ENCODE results near the gene SAA2. TPM values are rescaled to one million over a fixed set of nuclear protein-coding genes. Genes with fewer than 3 reads are reported as not detected.
"Not testable (repeated sequence)": the region's sequence is repeated elsewhere in the genome, so short reads cannot be mapped to it uniquely, and the experiment has no call there.

SAA2 gene
- total RNA-seq, 2 experiments from 2014 or later: not detected

- Mint-ChIP-seq H3K4me1 (ENCODE audit: low read depth) (no peaks in the 10 kb centered on the region), H3K9me3 (no peaks in the 10 kb centered on the region), H3K27ac (no peak within 1 kb of the TSS), H3K4me3 (no peak within 1 kb of the TSS), H3K36me3 (ENCODE audit: low read depth) (no peaks in the 10 kb centered on the region), H3K27me3 (no peaks in the 10 kb centered on the region)
- ATAC-seq: no peak
- POLR2A ChIA-PET: no interaction called here
- intact Hi-C loops (cut with micrococcal nuclease): no loop called here
- no peak for TF ChIP-seq CTCF (IDR thresholded peaks at IDR 0.05)
- CTCF ChIA-PET: no interaction called here
- no peak for DNase-seq
Measured at GRCh38 chr11:18265949-18266348, 17.5 kb upstream of the SAA2 start, which contains the start of gene SAA1. TSS of gene SAA1 (plus strand) at chr11:18266264. CDS start at chr11:18266888, 624 bp downstream.

GRCh38 chr11:18264677-18265555, 16.4 kb upstream of the SAA2 start:
- intact Hi-C loops (cut with micrococcal nuclease): no loop called here
- ATAC-seq (no peak), DNase-seq (no peak)
- Mint-ChIP-seq H3K27me3 (no peaks in the 10 kb centered on the region), H3K4me1 (ENCODE audit: low read depth) (no peaks in the 10 kb centered on the region), H3K36me3 (ENCODE audit: low read depth) (no peaks in the 10 kb centered on the region), H3K4me3 (no peak overlapping the region), H3K9me3 (no peaks in the 10 kb centered on the region), H3K27ac (no peak overlapping the region)
- TF ChIP-seq CTCF (IDR thresholded peaks at IDR 0.05): no peak
- ChIA-PET CTCF (no interaction called here), POLR2A (no interaction called here)

- Mint-ChIP-seq H3K4me1 (ENCODE audit: low read depth) (no peaks in the 10 kb centered on the region), H3K4me3 (no peak overlapping the region), H3K27me3 (no peaks in the 10 kb centered on the region), H3K9me3 (no peaks in the 10 kb centered on the region), H3K36me3 (ENCODE audit: low read depth) (no peaks in the 10 kb centered on the region), H3K27ac (no peak overlapping the region)
- ChIA-PET CTCF (no interaction called here), POLR2A (no interaction called here)
- ATAC-seq (no peak), DNase-seq (no peak)
- intact Hi-C loops (cut with micrococcal nuclease): no loop called here
- TF ChIP-seq CTCF (IDR thresholded peaks at IDR 0.05): no peak
Measured at GRCh38 chr11:18264035-18264434, 15.6 kb upstream of the SAA2 start.

GRCh38 chr11:18262681-18263350, 14.3 kb upstream of the SAA2 start:
- H3K9me3 Mint-ChIP-seq; intact Hi-C loops (cut with micrococcal nuclease); H3K27ac Mint-ChIP-seq; H3K27me3 Mint-ChIP-seq; ATAC-seq; H3K36me3 Mint-ChIP-seq (ENCODE audit: low read depth); H3K4me1 Mint-ChIP-seq (ENCODE audit: low read depth); POLR2A ChIA-PET; H3K4me3 Mint-ChIP-seq; DNase-seq: not testable (repeated sequence)
- CTCF ChIA-PET: interaction anchor here (0.7 kb wide), 1 partner anchor 19 kb away, joined by 3 read pairs; no protein-coding TSS in a partner anchor

GRCh38 chr11:18261721-18262120, 13.3 kb upstream of the SAA2 start:
- Mint-ChIP-seq H3K36me3 (ENCODE audit: low read depth) (no peaks in the 10 kb centered on the region), H3K4me1 (ENCODE audit: low read depth) (no peaks in the 10 kb centered on the region), H3K9me3 (no peaks in the 10 kb centered on the region), H3K27ac (no peak overlapping the region), H3K27me3 (no peaks in the 10 kb centered on the region), H3K4me3 (no peak overlapping the region)
- POLR2A ChIA-PET: no interaction called here
- no peak for TF ChIP-seq CTCF (IDR thresholded peaks at IDR 0.05)
- intact Hi-C loops (cut with micrococcal nuclease): no loop called here
- ATAC-seq (no peak), DNase-seq (no peak)
- CTCF ChIA-PET: no interaction called here

Measured in activated CD8-positive, alpha-beta T cell treated with anti-CD3 and anti-CD28 coated beads for 36 hours (primary cell).